Activated CD8-positive, alpha-beta memory T cell treated with anti-CD3 and anti-CD28 coated beads, Interleukin-2, amount 50 U/mL, for 24 hours (primary cell): ENCODE data around the gene DKK3.

Experiments
- DNase-seq: peaks from one replicate; pipeline ENCODE4 v3.0.0-alpha.2; 2020; ENCODE audit errors: extremely low read depth

The DKK3 gene

GRCh38 chr11:11982461-11982860, 26.0 kb downstream of the DKK3 start:
- no peak for DNase-seq

DNA sequence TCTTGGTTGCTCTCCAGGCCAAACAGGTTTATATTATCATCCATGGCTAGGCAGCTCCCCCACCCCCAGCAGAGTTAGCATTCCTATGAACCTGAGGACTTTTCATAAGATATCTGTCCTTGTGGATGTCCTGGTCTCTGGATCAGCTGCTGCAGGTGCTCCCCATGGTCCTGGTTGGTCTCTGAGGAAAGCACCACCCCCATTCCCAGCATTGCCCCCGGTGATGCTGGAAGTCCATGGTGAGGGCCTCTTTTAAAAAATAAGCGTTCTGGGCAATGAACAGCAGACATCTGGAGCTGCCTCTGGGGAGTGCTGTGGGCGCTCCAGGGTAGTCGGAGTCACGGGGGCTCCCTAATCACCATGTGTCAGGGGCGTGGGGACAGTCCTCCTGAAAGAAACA, 26.6 kb downstream of the DKK3 start:
- DNase-seq: no peak

DNA sequence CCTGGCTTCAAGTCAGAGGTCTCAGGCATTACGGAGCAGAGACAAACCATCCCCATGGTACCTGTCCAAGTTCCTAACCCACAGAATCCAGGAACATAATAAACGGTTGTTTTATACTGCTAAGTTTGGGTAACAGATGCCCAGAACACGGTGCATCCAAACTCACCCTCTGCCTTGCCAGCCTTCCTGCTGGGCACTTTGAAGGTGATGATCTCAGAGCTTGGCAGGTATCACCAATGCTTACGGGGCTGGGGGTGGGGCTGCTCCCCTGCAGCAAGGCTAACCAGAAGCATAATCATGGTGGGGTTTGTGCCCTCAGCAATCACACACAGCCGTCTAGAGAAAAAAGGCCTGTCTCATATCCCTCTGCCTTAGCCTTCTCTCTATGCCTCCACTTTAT, 27.1 kb downstream of the DKK3 start:
- DNase-seq: no peak

- DNase-seq: no peak
These were observed 27.6 kb downstream of the DKK3 start for GRCh38 chr11:11980841-11981308.

DNA sequence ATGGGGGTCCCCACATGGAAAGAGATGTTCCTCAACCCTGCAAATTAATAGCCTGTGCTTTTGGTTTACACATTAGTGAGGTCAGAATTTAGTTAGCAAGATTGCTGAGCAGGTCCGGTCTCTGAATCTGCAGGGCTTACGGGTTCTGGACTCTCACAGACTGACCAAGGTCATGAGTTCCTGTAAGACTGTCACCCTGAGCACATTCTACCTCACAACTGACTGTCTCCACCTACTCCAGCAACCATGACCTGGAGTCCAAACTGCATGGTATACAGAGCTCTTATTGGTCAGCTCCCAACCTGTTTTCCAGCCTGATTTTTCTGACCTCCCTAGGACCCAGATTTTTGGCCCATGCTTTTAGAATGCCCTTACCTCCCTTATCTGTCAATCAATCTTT, 28.2 kb downstream of the DKK3 start:
- no peak for DNase-seq

- no peak for DNase-seq
These were observed 28.8 kb downstream of the DKK3 start for GRCh38 chr11:11979488-11980117.

DNA sequence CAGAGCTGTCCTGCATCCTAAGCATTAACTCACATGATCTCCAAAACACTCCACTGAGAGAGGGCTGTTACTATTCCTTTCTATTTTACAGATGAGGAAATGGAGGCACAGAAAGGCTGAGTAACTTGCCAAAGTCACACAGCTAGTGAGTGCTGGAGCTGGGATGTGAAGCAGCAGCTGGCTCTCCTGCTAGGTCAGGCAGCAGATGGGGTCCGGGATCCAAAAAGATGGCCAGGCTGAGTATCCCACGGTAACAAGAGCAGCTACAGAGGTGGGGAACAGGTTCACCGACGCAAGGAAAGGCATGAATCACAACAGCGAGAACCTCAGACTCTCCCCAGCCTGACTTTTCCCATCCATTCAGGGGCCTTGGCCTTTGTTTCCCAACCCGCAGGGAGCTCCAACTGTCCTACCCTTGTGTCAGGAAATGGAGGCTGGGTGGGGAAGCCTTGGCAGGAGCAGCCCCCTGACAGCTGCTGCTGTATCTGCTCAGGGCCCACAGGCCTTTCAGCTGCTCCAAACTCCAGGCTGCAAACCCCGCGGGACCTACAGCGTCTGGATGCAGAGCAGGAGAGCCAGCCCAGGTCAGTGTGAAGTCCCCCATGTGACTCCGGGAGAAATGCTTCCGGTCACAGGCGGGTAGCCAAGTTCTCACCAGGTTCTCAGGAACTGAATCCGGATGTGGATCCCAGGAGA, 29.5 kb downstream of the DKK3 start:
- no peak for DNase-seq

- no peak for DNase-seq
These were observed 30.3 kb downstream of the DKK3 start for GRCh38 chr11:11978098-11978637.

DNA sequence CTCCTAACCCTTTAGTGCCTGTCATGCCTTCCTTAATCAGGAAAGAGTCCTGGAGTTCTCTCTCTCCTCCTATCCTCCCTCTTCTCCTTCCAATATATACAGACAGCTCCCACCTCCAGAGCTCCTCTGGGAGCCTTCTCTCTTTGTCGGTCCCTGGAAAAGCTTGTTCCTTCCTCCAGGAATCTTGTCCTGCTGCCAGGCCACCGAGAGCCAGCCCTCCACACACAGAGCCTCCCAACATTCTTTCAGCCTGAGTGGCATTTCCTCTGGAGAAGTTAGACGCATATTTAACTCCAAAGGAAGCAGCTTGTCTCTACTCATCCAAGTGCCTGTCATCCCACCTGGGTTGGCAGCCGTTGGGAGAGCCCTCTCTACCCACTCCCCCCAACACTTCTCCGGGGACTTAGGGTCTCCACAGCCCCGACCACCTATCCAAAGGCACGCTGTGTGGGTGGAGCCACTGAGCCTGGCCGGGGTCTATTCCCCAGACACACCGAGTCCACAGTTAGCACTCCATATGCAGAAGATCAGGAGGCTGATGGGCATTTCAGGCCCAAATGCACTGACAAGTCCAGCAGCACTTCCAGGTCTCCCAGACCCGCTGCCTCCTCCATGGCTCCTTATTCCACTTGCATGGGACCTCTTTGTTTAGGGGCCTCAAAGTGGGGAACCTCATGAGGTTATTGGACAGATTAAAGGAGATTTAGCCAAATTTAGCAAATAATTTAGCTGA, 31.1 kb downstream of the DKK3 start:
- no peak for DNase-seq

DNA sequence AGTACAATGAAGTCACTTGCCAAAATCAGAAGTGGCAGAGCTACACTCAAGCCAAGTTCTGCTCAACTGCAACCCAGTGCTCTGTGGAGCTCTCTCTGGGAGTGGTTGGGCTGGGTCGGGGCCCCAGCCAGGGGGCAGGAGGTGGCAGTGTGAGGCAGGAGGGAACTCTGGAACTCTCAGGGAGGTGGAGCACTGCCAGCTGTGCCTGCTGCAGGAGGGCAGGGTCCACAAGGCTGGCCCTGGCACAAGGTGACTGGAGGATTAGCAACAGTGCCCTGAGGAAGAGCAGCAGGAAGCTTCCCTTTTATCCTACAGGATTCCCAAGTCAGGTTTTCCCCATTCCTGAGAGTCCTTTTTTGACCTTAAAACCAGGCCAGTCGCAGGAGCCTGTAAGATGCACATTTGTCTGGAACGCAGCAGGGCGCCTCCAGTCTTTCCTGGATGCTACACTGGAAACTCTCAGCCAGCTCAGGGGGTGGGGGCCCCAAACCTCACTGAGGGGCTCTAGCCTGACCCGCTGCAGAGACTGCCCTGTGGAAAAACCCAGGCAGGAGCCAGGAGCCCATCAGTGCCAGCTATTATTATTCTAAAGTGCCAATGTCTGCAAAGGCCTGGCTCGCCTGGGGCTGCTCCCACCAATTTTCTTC, 31.8 kb downstream of the DKK3 start:
- no peak for DNase-seq

GRCh38 chr11:11975201-11976092, 33.0 kb downstream of the DKK3 start:
- DNase-seq: no peak

DNA sequence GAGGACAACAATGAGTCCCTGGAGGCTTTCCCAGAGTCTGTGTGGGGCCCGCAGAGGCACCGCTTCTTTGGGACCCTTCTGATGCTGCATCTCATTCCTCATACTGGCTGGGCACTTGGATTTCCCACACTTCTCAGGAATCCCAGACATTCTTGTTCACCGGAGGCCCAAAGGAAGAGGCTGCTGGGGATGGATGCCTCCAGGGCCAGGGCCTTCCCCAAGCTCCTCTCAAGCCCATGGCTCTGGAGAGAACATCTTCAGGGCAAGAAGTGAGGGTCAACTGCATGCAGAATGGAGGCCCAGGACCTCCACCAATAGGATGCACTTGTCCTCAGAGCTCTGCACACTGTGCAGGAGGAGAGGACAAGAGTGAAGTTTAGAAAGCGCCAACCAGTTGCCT, 34.6 kb downstream of the DKK3 start:
- DNase-seq: no peak

- no peak for DNase-seq
These were observed 35.0 kb downstream of the DKK3 start for GRCh38 chr11:11973361-11973800.

- DNase-seq: no peak
These were observed 35.6 kb downstream of the DKK3 start for GRCh38 chr11:11972730-11973341.

DNA sequence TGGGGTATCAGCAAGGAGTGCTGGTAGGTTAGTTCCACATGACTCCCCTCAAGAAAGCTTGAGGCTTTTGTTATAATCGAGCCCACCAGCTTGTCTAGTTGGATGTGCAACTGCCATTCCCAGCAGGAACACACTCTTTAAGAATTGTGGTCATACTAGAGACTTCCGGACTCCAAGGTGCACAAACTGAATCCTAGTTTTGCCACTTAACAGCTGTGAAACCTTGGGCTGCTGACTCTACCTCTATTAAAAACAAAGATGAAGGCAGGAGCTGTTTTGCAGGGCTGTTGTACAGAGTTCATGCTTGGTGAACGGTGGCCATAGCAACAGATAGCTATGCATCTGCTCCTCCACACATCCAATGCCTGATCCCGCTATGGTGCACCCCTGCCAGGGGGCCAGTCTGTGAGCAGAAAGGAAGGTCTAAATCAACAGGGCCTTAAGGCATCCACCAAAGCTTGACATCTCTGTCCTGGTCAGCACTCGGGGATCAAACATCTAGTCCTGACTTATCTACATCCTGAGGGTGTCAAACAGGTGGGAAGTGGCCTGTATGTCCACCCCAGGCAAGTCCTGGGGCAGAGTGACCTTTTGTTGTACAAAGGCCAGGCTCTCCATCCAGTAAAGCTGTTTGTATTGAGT, 36.4 kb downstream of the DKK3 start:
- no peak for DNase-seq

GRCh38 chr11:11970556-11970955, 37.9 kb downstream of the DKK3 start:
- DNase-seq: no peak

- DNase-seq: no peak
These were observed 38.8 kb downstream of the DKK3 start for GRCh38 chr11:11969380-11970215.

- no peak for DNase-seq
These were observed 39.7 kb downstream of the DKK3 start for GRCh38 chr11:11968511-11969280.
